Measurements from ENCODE around the gene STXBP6. TPM values are rescaled to one million over a fixed set of nuclear protein-coding genes. Genes with fewer than 3 reads are reported as not detected.

STXBP6 gene
- total RNA-seq, 1 experiment from 2014 or later, result 0.27 TPM

DNA sequence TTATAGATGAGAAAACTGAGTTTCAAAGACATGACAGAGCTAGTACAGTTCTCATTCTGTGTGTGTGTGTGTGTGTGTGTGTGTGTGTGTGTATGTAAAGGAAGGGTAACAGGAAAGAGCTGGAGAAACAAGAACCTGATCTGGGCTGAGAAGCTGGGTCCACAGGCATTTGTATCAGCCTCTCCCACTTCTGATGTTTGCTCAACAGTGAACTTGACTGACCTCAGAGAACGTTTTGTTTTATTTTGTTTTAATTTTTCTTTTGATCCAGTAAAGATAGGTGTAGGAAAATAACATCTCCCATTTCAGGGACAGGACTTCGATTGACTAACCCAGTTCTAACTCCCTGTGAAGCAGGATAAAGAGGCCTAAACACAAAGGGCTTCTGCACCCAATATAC is 85.4 kb downstream of the STXBP6 start:
- no peak overlapping the region for H2AFZ ChIP-seq (ENCODE audit: low read depth, low read length, poor library complexity, severe bottlenecking)
- no peak for ATAC-seq
- intact Hi-C loops (cut with micrococcal nuclease), result no loop called here
- H3K36me3 ChIP-seq (ENCODE audit: control insufficient read depth in 1 of 2, insufficient read depth in 2 of 2, low read length in 2 of 2), result no peaks in the 10 kb centered on the region
- BruUV-seq (replicated peaks), result no TSS peak
- H3K79me2 ChIP-seq (ENCODE audit: insufficient read depth, low read length), result no peaks in the 10 kb centered on the region
- H3K9ac ChIP-seq (ENCODE audit: low read length), result no peak overlapping the region
- TF ChIP-seq FOSL1 (IDR thresholded peaks at IDR 0.05; ENCODE audit: low read depth) (no peak), RAD21 (IDR thresholded peaks at IDR 0.05; ENCODE audit: low read depth) (no peak), SP1 (IDR thresholded peaks at IDR 0.05; ENCODE audit: low read depth) (no peak), EZH2phosphoT487 (IDR thresholded peaks at IDR 0.05; ENCODE audit: borderline replicate concordance) (no peak), SIN3A (IDR thresholded peaks at IDR 0.05; ENCODE audit: low read depth) (no peak), ZNF274 (IDR thresholded peaks at IDR 0.05; ENCODE audit: low read depth, low read length) (no peak), CEBPB (IDR thresholded peaks at IDR 0.05; ENCODE audit: low read depth) (no peak), JUND (IDR thresholded peaks at IDR 0.05) (no peak), EZH2 (IDR thresholded peaks at IDR 0.05) (no peak), POLR2A (IDR thresholded peaks at IDR 0.05; ENCODE audit: borderline replicate concordance, extremely low read depth, insufficient read depth, insufficient read length) (no peak), YY1 (IDR thresholded peaks at IDR 0.05; ENCODE audit: extremely low read depth, insufficient replicate concordance, low read depth, low read length) (no peak), ZFX (IDR thresholded peaks at IDR 0.05) (no peak), SRF (IDR thresholded peaks at IDR 0.05; ENCODE audit: low read depth) (no peak)
- TF ChIP-seq, protein P1, sequence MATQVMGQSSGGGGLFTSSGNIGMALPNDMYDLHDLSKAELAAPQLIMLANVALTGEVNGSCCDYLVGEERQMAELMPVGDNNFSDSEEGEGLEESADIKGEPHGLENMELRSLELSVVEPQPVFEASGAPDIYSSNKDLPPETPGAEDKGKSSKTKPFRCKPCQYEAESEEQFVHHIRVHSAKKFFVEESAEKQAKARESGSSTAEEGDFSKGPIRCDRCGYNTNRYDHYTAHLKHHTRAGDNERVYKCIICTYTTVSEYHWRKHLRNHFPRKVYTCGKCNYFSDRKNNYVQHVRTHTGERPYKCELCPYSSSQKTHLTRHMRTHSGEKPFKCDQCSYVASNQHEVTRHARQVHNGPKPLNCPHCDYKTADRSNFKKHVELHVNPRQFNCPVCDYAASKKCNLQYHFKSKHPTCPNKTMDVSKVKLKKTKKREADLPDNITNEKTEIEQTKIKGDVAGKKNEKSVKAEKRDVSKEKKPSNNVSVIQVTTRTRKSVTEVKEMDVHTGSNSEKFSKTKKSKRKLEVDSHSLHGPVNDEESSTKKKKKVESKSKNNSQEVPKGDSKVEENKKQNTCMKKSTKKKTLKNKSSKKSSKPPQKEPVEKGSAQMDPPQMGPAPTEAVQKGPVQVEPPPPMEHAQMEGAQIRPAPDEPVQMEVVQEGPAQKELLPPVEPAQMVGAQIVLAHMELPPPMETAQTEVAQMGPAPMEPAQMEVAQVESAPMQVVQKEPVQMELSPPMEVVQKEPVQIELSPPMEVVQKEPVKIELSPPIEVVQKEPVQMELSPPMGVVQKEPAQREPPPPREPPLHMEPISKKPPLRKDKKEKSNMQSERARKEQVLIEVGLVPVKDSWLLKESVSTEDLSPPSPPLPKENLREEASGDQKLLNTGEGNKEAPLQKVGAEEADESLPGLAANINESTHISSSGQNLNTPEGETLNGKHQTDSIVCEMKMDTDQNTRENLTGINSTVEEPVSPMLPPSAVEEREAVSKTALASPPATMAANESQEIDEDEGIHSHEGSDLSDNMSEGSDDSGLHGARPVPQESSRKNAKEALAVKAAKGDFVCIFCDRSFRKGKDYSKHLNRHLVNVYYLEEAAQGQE (IDR thresholded peaks at IDR 0.05; ENCODE audit: low read depth), result no peak
- TF ChIP-seq, protein P2, sequence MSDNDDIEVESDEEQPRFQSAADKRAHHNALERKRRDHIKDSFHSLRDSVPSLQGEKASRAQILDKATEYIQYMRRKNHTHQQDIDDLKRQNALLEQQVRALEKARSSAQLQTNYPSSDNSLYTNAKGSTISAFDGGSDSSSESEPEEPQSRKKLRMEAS (IDR thresholded peaks at IDR 0.05), result no peak
- TF ChIP-seq, protein P3, sequence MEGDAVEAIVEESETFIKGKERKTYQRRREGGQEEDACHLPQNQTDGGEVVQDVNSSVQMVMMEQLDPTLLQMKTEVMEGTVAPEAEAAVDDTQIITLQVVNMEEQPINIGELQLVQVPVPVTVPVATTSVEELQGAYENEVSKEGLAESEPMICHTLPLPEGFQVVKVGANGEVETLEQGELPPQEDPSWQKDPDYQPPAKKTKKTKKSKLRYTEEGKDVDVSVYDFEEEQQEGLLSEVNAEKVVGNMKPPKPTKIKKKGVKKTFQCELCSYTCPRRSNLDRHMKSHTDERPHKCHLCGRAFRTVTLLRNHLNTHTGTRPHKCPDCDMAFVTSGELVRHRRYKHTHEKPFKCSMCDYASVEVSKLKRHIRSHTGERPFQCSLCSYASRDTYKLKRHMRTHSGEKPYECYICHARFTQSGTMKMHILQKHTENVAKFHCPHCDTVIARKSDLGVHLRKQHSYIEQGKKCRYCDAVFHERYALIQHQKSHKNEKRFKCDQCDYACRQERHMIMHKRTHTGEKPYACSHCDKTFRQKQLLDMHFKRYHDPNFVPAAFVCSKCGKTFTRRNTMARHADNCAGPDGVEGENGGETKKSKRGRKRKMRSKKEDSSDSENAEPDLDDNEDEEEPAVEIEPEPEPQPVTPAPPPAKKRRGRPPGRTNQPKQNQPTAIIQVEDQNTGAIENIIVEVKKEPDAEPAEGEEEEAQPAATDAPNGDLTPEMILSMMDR (IDR thresholded peaks at IDR 0.05 in 2 of 3, conservative IDR thresholded peaks at IDR 0.05 in 1 of 3; ENCODE audit: borderline replicate concordance in 1 of 3, insufficient read depth in 1 of 3, low read depth in 2 of 3, low read length in 2 of 3), result no peak
- TF ChIP-seq, protein P4, sequence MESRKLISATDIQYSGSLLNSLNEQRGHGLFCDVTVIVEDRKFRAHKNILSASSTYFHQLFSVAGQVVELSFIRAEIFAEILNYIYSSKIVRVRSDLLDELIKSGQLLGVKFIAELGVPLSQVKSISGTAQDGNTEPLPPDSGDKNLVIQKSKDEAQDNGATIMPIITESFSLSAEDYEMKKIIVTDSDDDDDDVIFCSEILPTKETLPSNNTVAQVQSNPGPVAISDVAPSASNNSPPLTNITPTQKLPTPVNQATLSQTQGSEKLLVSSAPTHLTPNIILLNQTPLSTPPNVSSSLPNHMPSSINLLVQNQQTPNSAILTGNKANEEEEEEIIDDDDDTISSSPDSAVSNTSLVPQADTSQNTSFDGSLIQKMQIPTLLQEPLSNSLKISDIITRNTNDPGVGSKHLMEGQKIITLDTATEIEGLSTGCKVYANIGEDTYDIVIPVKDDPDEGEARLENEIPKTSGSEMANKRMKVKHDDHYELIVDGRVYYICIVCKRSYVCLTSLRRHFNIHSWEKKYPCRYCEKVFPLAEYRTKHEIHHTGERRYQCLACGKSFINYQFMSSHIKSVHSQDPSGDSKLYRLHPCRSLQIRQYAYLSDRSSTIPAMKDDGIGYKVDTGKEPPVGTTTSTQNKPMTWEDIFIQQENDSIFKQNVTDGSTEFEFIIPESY (IDR thresholded peaks at IDR 0.05; ENCODE audit: extremely low read depth, insufficient replicate concordance, low read length), result no peak
- ChIA-PET RAD21 (ENCODE audit: low non-redundant PET in 1 of 2, low total read pairs in 2 of 2, uncharacterized antibody in 2 of 2, unreplicated experiment in 2 of 2) (no interaction called here), POLR2A (no interaction called here), CTCF (no interaction called here)
- H3K9me2 ChIP-seq (ENCODE audit: insufficient read depth), result no peaks in the 10 kb centered on the region
- peaks cover 0 to 17% of the 10 kb centered on the region in 2 experiments; a peak in 1 of 4 replicates for H3K9me3 ChIP-seq (ENCODE audit: control insufficient read depth in 1 of 2, insufficient read depth in 1 of 2, low read depth in 1 of 2, low read length in 2 of 2)
- H3K4me2 ChIP-seq (ENCODE audit: low read length), result no peak overlapping the region
- DNase-seq (ENCODE audit: low read depth, low spot score), result no peak
- no peak overlapping the region for H3K4me3 ChIP-seq (replicated peaks in 1 of 2; ENCODE audit: low read depth in 1 of 2, low read length in 2 of 2)
- H3K4me1 ChIP-seq (ENCODE audit: control insufficient read depth in 1 of 2, insufficient read depth in 2 of 2, low read length in 2 of 2), result no peaks in the 10 kb centered on the region
- no peaks in the 10 kb centered on the region for H4K20me1 ChIP-seq (ENCODE audit: insufficient read depth)
- H3K27ac ChIP-seq (ENCODE audit: low read depth, low read length), result no peak overlapping the region
- H3K27me3 ChIP-seq (ENCODE audit: insufficient read depth, low read length), result no peaks in the 10 kb centered on the region

Measured in HCT116 (cell line).